Upper lobe of left lung (tissue), 6 donors: ENCODE data around the gene SEC14L3. TPM values are rescaled to one million over a fixed set of nuclear protein-coding genes. Genes with fewer than 3 reads are reported as not detected.

ENCODE experiments used
- ATAC-seq, 2 donors: fragments of 200-7000 bp; cut with Tn5 transposase; one replicate each; pipeline ENCODE4 v1.9.1; 2022; ENCODE audit warnings: mild to moderate bottlenecking in 2 of 2, moderate library complexity in 2 of 2; ENCODE audit not compliant: low FRiP score in 2 of 2
- DNase-seq, 2 donors: peaks; one replicate each; pipeline ENCODE4 v3.0.0-alpha.2; 2019 to 2020
- H3K27ac ChIP-seq, 4 donors: fragments of 200-600 bp; sonication (generic); one replicate each; pipeline ENCODE4 v1.5.1; 2016 to 2019
- H3K27me3 ChIP-seq, 4 donors: fragments of 200-600 bp; sonication (generic); one replicate each; pipeline ENCODE4 v1.5.1; 2017 to 2019
- H3K36me3 ChIP-seq, 4 donors: fragments of 200-600 bp; sonication (generic); one replicate each; pipeline ENCODE4 v1.5.1; 2016 to 2019
- H3K4me1 ChIP-seq, 4 donors: fragments of 200-600 bp; sonication (generic); one replicate each; pipeline ENCODE4 v1.5.1; 2018 to 2019
- H3K4me3 ChIP-seq, 4 donors: fragments of 200-600 bp; sonication (generic); one replicate each; pipeline ENCODE4 v1.5.1; 2017 to 2019; ENCODE audit warnings: mild to moderate bottlenecking in 2 of 4, moderate library complexity in 1 of 4
- H3K9me3 ChIP-seq, 4 donors: fragments of 200-600 bp; sonication (generic); one replicate each; pipeline ENCODE4 v1.5.1; 2018 to 2019
- CTCF ChIP-seq, 6 experiments: fragments of 450-650 bp in 4 of 6; fragments of 200-600 bp in 2 of 6; sonication (generic) in 2 of 6; IDR thresholded peaks; one replicate each; pipeline ENCODE4 v1.5.1; 2016 to 2019; ENCODE audit warnings: antibody characterized with exemption in 6 of 6
- EP300 ChIP-seq, 4 donors: sonication (generic); formaldehyde crosslinking; IDR thresholded peaks; one replicate each; pipeline ENCODE4 v1.5.1; 2017; ENCODE audit warnings: antibody characterized with exemption in 4 of 4, control low read depth in 2 of 4
- POLR2A ChIP-seq, 4 donors: fragments of 450-650 bp; IDR thresholded peaks; one replicate each; pipeline ENCODE4 v1.5.1; 2016 to 2017; ENCODE audit warnings: antibody characterized with exemption in 4 of 4, mild to moderate bottlenecking in 2 of 4
- POLR2AphosphoS5 ChIP-seq, 2 donors: sonication (generic); formaldehyde crosslinking; IDR thresholded peaks; one replicate each; pipeline ENCODE4 v1.5.1; 2017; ENCODE audit warnings: antibody characterized with exemption in 2 of 2
- WGBS, 2 donors: methylation state at CpG; one replicate each; pipeline ENCODE4 v1.1.5; 2017 to 2018; 5-methylcytosine and 5-hydroxymethylcytosine counted together
- total RNA-seq, 6 donors: library from RNA; depleted of rRNA in 4 of 6; stranded (reverse); fragments of >200 nt in 4 of 6; gene quantifications; one replicate each; pipeline versions ENCODE4 v1.1.0 to v1.2.1, GENCODE V29; 2016 to 2021
- donor health status: DM: no; HTN: no; CAD: no; lungs with moderate emphysema.
- donor health status: DM: no; HTN: yes; CAD: no; lungs with severe emphysema.

The SEC14L3 gene
- total RNA-seq, 6 donors from 2014 or later, result 0.43 to 2.3 (median 1.1) TPM; not detected in 1

- Histone ChIP-seq H3K36me3 (no peaks in the 10 kb centered on the region), H3K27ac (no peak overlapping the region), H3K27me3 (peaks cover 0 to 8% (median 3%) of the 10 kb centered on the region in 4 donors), H3K4me3 (no peak overlapping the region), H3K9me3 (no peaks in the 10 kb centered on the region), H3K4me1 (peaks cover 0 to 12% (median 8%) of the 10 kb centered on the region in 4 donors)
- ATAC-seq (no peak), DNase-seq (no peak)
- TF ChIP-seq EP300 (IDR thresholded peaks at IDR 0.05) (no peak), POLR2A (IDR thresholded peaks at IDR 0.05) (no peak), CTCF (IDR thresholded peaks at IDR 0.05) (no peak), POLR2AphosphoS5 (IDR thresholded peaks at IDR 0.05) (no peak)
- 74 to 97% methylated on average over 5 of the region's 5 CpGs for WGBS, 2 donors
These were observed 36.4 kb upstream of the SEC14L3 start for GRCh38 chr22:30508216-30508615.

- no peak for ATAC-seq
These were observed 35.9 kb upstream of the SEC14L3 start for GRCh38 chr22:30507670-30508069.

GRCh38 chr22:30506507-30506968, 34.7 kb upstream of the SEC14L3 start:
- Histone ChIP-seq H3K9me3 (no peaks in the 10 kb centered on the region), H3K4me3 (no peak overlapping the region), H3K27me3 (peaks cover 0 to 8% (median 3%) of the 10 kb centered on the region in 4 donors), H3K4me1 (peaks cover 0 to 12% (median 8%) of the 10 kb centered on the region in 4 donors), H3K36me3 (no peaks in the 10 kb centered on the region), H3K27ac (peak overlapping the region in 2 of 4 donors; percentile 7 to 22)
- DNase-seq (peak in 1 of 2 donors; percentile 77), ATAC-seq (peak in 1 of 2 donors; percentile 71)
- WGBS, 2 donors, result 61% methylated on average over 6 to 8 of the region's 8 CpGs
- no peak for TF ChIP-seq CTCF (IDR thresholded peaks at IDR 0.05)
- no peak for TF ChIP-seq POLR2AphosphoS5 (IDR thresholded peaks at IDR 0.05)
- TF ChIP-seq POLR2A (IDR thresholded peaks at IDR 0.05), result no peak
- TF ChIP-seq EP300 (IDR thresholded peaks at IDR 0.05), result no peak

More at GRCh38 chr22:30507670-30508069, 35.9 kb upstream of the SEC14L3 start:
- Histone ChIP-seq H3K4me1 (peaks cover 0 to 12% (median 8%) of the 10 kb centered on the region in 4 donors), H3K36me3 (no peaks in the 10 kb centered on the region), H3K27ac (no peak overlapping the region), H3K9me3 (no peaks in the 10 kb centered on the region), H3K27me3 (peaks cover 0 to 8% (median 3%) of the 10 kb centered on the region in 4 donors), H3K4me3 (no peak overlapping the region)
- no peak for DNase-seq
- TF ChIP-seq POLR2A (IDR thresholded peaks at IDR 0.05), result no peak
- TF ChIP-seq POLR2AphosphoS5 (IDR thresholded peaks at IDR 0.05), result no peak
- no peak for TF ChIP-seq EP300 (IDR thresholded peaks at IDR 0.05)
- no peak for TF ChIP-seq CTCF (IDR thresholded peaks at IDR 0.05)
- WGBS, 2 donors, result 86 to 89% methylated on average over 4 of the region's 4 CpGs

- Histone ChIP-seq H3K9me3 (no peaks in the 10 kb centered on the region), H3K27ac (no peak overlapping the region), H3K27me3 (peaks cover 0 to 8% (median 3%) of the 10 kb centered on the region in 4 donors), H3K36me3 (no peaks in the 10 kb centered on the region), H3K4me3 (no peak overlapping the region), H3K4me1 (peaks cover 0 to 8% (median 7%) of the 10 kb centered on the region in 4 donors)
- no peak for ATAC-seq
- no peak for DNase-seq
- WGBS, 2 donors, result 82 to 86% methylated on average over 10 to 12 of the region's 12 CpGs
- TF ChIP-seq CTCF (IDR thresholded peaks at IDR 0.05), result no peak
- no peak for TF ChIP-seq POLR2A (IDR thresholded peaks at IDR 0.05)
- no peak for TF ChIP-seq POLR2AphosphoS5 (IDR thresholded peaks at IDR 0.05)
- no peak for TF ChIP-seq EP300 (IDR thresholded peaks at IDR 0.05)
These were observed 31.7 kb upstream of the SEC14L3 start for GRCh38 chr22:30503551-30503950.

GRCh38 chr22:30502911-30503310, 31.1 kb upstream of the SEC14L3 start:
- no peak for TF ChIP-seq POLR2AphosphoS5 (IDR thresholded peaks at IDR 0.05)
- TF ChIP-seq POLR2A (IDR thresholded peaks at IDR 0.05), result no peak
- no peak for TF ChIP-seq EP300 (IDR thresholded peaks at IDR 0.05)
- no peak for TF ChIP-seq CTCF (IDR thresholded peaks at IDR 0.05)
- Histone ChIP-seq H3K27ac (no peak overlapping the region), H3K9me3 (no peaks in the 10 kb centered on the region), H3K36me3 (no peaks in the 10 kb centered on the region), H3K4me3 (no peak overlapping the region), H3K4me1 (peaks cover 0 to 8% (median 7%) of the 10 kb centered on the region in 4 donors), H3K27me3 (peaks cover 0 to 8% (median 3%) of the 10 kb centered on the region in 4 donors)
- WGBS, 2 donors, result 62 to 73% methylated on average over 3 of the region's 3 CpGs
- DNase-seq (no peak), ATAC-seq (no peak)
